LNCAP (cell line): Measurements from ENCODE around the gene SF3B2.

Source experiments
- CTCF ChIP-seq: fragments of 450-650 bp; IDR thresholded peaks from 2 replicates; pipeline ENCODE4 v1.5.1; 2017; ENCODE audit warnings: mild to moderate bottlenecking

The SF3B2 gene

DNA sequence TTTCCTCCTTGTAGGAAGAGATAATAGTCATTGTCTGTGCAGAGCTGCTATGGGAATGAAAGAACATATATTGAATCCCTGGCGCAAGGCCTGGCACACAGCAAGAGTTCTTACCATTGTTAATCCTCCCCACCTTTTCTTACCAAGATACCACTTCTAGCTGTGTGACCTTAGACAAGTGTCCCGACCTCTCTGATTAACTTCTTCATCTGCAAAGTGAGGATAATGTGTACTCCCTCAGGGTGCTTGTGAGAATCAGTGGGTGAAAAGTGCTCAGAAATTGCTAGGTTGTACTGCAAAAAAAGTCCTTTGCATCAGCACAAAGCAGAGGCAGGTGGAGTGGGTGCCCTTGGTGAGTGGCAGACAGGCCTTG, 44.1 kb upstream of the SF3B2 start:
- no peak for TF ChIP-seq CTCF

- TF ChIP-seq CTCF = no peak
Observed at GRCh38 chr11:66008468-66009101, 43.6 kb upstream of the SF3B2 start.

- no peak for TF ChIP-seq CTCF
Observed at GRCh38 chr11:66011239-66011784, 40.9 kb upstream of the SF3B2 start.

GRCh38 chr11:66011785-66012303, 40.3 kb upstream of the SF3B2 start, which contains the start of gene CST6:
Gene CST6 (plus strand): TSS chr11:66012008. CDS start chr11:66012045, 37 bp downstream.
- no peak for TF ChIP-seq CTCF

GRCh38 chr11:66012371-66012945, 39.7 kb upstream of the SF3B2 start:
- no peak for TF ChIP-seq CTCF

GRCh38 chr11:66012946-66013761, 39.0 kb upstream of the SF3B2 start:
- TF ChIP-seq CTCF = no peak

GRCh38 chr11:66013762-66014100, 38.4 kb upstream of the SF3B2 start:
- TF ChIP-seq CTCF = no peak
